ENCODE data around the gene TROAP. TPM values are rescaled to one million over a fixed set of nuclear protein-coding genes. Genes with fewer than 3 reads are reported as not detected.

The TROAP gene
- polyA plus RNA-seq (2013, experiment 1 of 2), result 82.7 TPM
- 77.4 TPM for polyA plus RNA-seq (2013, experiment 2 of 2)

- Histone ChIP-seq H3K4me2 (ENCODE audit: insufficient read depth, low read length, poor library complexity, severe bottlenecking) (peak within 1 kb of the TSS; percentile 70), H2BK5ac (ENCODE audit: low read length) (peak within 1 kb of the TSS; percentile 88), H2BK12ac (ENCODE audit: low read length) (no peak within 1 kb of the TSS), H3K4me3 (ENCODE audit: low read length in 2 of 2) (peak within 1 kb of the TSS; percentile 81 to 86), H4K8ac (ENCODE audit: low read depth, low read length) (peak within 1 kb of the TSS; percentile 82), H3K9me3 (replicated peaks in 1 of 2; ENCODE audit: control insufficient read depth in 2 of 2, insufficient read depth in 1 of 2, low read depth in 1 of 2, low read length in 2 of 2) (no peaks in the 10 kb centered on the region), H3K14ac (ENCODE audit: low read length) (peak within 1 kb of the TSS; percentile 82), H2BK120ac (ENCODE audit: low read depth, low read length) (no peak within 1 kb of the TSS), H3K18ac (ENCODE audit: low read length) (peak within 1 kb of the TSS; percentile 97), H3K27me3 (ENCODE audit: control insufficient read depth in 3 of 3, insufficient read depth in 3 of 3, low read depth in 1 of 3, low read length in 3 of 3) (peaks cover 0 to 7% (median 0%) of the 10 kb centered on the region in 3 experiments), H2AFZ (ENCODE audit: low read length) (peak within 1 kb of the TSS; percentile 91), H2AK5ac (ENCODE audit: low read depth, low read length) (peak within 1 kb of the TSS; percentile 40), H3K27ac (replicated peaks; ENCODE audit: low read length) (no peak within 1 kb of the TSS), H3K36me3 (replicated peaks in 1 of 2; ENCODE audit: control insufficient read depth in 2 of 2, insufficient read depth in 2 of 2, low read length in 2 of 2) (peaks cover 20 to 41% of the 10 kb centered on the region in 2 donors), H3K4ac (ENCODE audit: low read length) (no peak within 1 kb of the TSS), H3K4me1 (ENCODE audit: control insufficient read depth in 2 of 2, insufficient read depth in 1 of 2, low read depth in 1 of 2, low read length in 2 of 2) (peaks cover 9% of the 10 kb centered on the region in 2 donors), H2BK15ac (ENCODE audit: low read length) (no peak within 1 kb of the TSS), H3K9ac (ENCODE audit: low read depth, low read length, poor library complexity) (peak within 1 kb of the TSS; percentile 93), H4K91ac (ENCODE audit: low read depth, low read length, poor library complexity) (no peak within 1 kb of the TSS), H3K23ac (ENCODE audit: low read depth, low read length, poor library complexity) (peak within 1 kb of the TSS; percentile 96), H3K79me1 (ENCODE audit: low read depth, low read length) (peaks cover 10% of the 10 kb centered on the region)
- peak; percentile 98 for DNase-seq (ENCODE audit: low spot score)
- WGBS, 2 donors (ENCODE audit: extremely low coverage in 2 of 2, insufficient read length in 2 of 2, insufficient replicate concordance in 1 of 2), result no CpG with 5 or more reads among the region's 65 CpGs
These were observed at the start of gene TROAP for GRCh38 chr12:49322708-49323523. Gene TROAP (plus strand): TSS chr12:49323255. CDS start chr12:49323609, 354 bp downstream.

GRCh38 chr12:49273726-49274395 is 49.2 kb upstream of the TROAP start:
- H3K4me2 ChIP-seq (ENCODE audit: insufficient read depth, low read length, poor library complexity, severe bottlenecking), result no peak overlapping the region
- H4K8ac ChIP-seq (ENCODE audit: low read depth, low read length), result no peak overlapping the region
- H3K9me3 ChIP-seq (replicated peaks in 1 of 2; ENCODE audit: control insufficient read depth in 2 of 2, insufficient read depth in 1 of 2, low read depth in 1 of 2, low read length in 2 of 2), result no peaks in the 10 kb centered on the region
- no peak overlapping the region for H3K9ac ChIP-seq (ENCODE audit: low read depth, low read length, poor library complexity)
- H3K79me1 ChIP-seq (ENCODE audit: low read depth, low read length), result no peaks in the 10 kb centered on the region
- no peak overlapping the region for H2BK15ac ChIP-seq (ENCODE audit: low read length)
- no peak overlapping the region for H2BK5ac ChIP-seq (ENCODE audit: low read length)
- WGBS, 2 donors (ENCODE audit: extremely low coverage in 2 of 2, insufficient read length in 2 of 2, insufficient replicate concordance in 1 of 2), result no CpG with 5 or more reads among the region's 6 CpGs
- H3K4ac ChIP-seq (ENCODE audit: low read length), result no peak overlapping the region
- H3K4me1 ChIP-seq (ENCODE audit: control insufficient read depth in 2 of 2, insufficient read depth in 1 of 2, low read depth in 1 of 2, low read length in 2 of 2), result peaks cover 4 to 15% of the 10 kb centered on the region in 2 donors
- no peak for DNase-seq (ENCODE audit: low spot score)
- H3K36me3 ChIP-seq (replicated peaks in 1 of 2; ENCODE audit: control insufficient read depth in 2 of 2, insufficient read depth in 2 of 2, low read length in 2 of 2), result peaks cover 16 to 31% of the 10 kb centered on the region in 2 donors
- H3K27ac ChIP-seq (replicated peaks; ENCODE audit: low read length), result no peak overlapping the region
- H2AFZ ChIP-seq (ENCODE audit: low read length), result no peak overlapping the region
- H4K91ac ChIP-seq (ENCODE audit: low read depth, low read length, poor library complexity), result no peak overlapping the region
- H2BK120ac ChIP-seq (ENCODE audit: low read depth, low read length), result no peak overlapping the region
- H3K27me3 ChIP-seq (ENCODE audit: control insufficient read depth in 3 of 3, insufficient read depth in 3 of 3, low read depth in 1 of 3, low read length in 3 of 3), result peaks cover 0 to 11% (median 0%) of the 10 kb centered on the region in 3 experiments
- H2AK5ac ChIP-seq (ENCODE audit: low read depth, low read length), result no peak overlapping the region
- no peak overlapping the region for H3K18ac ChIP-seq (ENCODE audit: low read length)
- no peak overlapping the region for H3K4me3 ChIP-seq (ENCODE audit: low read length in 2 of 2)
- no peak overlapping the region for H2BK12ac ChIP-seq (ENCODE audit: low read length)
- H3K14ac ChIP-seq (ENCODE audit: low read length), result no peak overlapping the region
- H3K23ac ChIP-seq (ENCODE audit: low read depth, low read length, poor library complexity), result no peak overlapping the region

- peaks cover 15 to 28% of the 10 kb centered on the region in 2 donors for H3K36me3 ChIP-seq (replicated peaks in 1 of 2; ENCODE audit: control insufficient read depth in 2 of 2, insufficient read depth in 2 of 2, low read length in 2 of 2)
- H2AFZ ChIP-seq (ENCODE audit: low read length), result no peak overlapping the region
- H3K27me3 ChIP-seq (ENCODE audit: control insufficient read depth in 3 of 3, insufficient read depth in 3 of 3, low read depth in 1 of 3, low read length in 3 of 3), result peaks cover 0 to 11% (median 0%) of the 10 kb centered on the region in 3 experiments
- no CpG with 5 or more reads among the region's 7 CpGs for WGBS, 2 donors (ENCODE audit: extremely low coverage in 2 of 2, insufficient read length in 2 of 2, insufficient replicate concordance in 1 of 2)
- H3K27ac ChIP-seq (replicated peaks; ENCODE audit: low read length), result no peak overlapping the region
- no peak overlapping the region for H3K4ac ChIP-seq (ENCODE audit: low read length)
- H3K79me1 ChIP-seq (ENCODE audit: low read depth, low read length), result no peaks in the 10 kb centered on the region
- H4K8ac ChIP-seq (ENCODE audit: low read depth, low read length), result no peak overlapping the region
- no peak overlapping the region for H2AK5ac ChIP-seq (ENCODE audit: low read depth, low read length)
- no peak overlapping the region for H2BK5ac ChIP-seq (ENCODE audit: low read length)
- no peak overlapping the region for H4K91ac ChIP-seq (ENCODE audit: low read depth, low read length, poor library complexity)
- H2BK12ac ChIP-seq (ENCODE audit: low read length), result no peak overlapping the region
- no peak overlapping the region for H3K4me2 ChIP-seq (ENCODE audit: insufficient read depth, low read length, poor library complexity, severe bottlenecking)
- no peak overlapping the region for H2BK120ac ChIP-seq (ENCODE audit: low read depth, low read length)
- DNase-seq (ENCODE audit: low spot score), result no peak
- no peak overlapping the region for H3K18ac ChIP-seq (ENCODE audit: low read length)
- H3K4me3 ChIP-seq (ENCODE audit: low read length in 2 of 2), result no peak overlapping the region
- H3K14ac ChIP-seq (ENCODE audit: low read length), result no peak overlapping the region
- peaks cover under 1 to 14% of the 10 kb centered on the region in 2 donors for H3K4me1 ChIP-seq (ENCODE audit: control insufficient read depth in 2 of 2, insufficient read depth in 1 of 2, low read depth in 1 of 2, low read length in 2 of 2)
- H3K23ac ChIP-seq (ENCODE audit: low read depth, low read length, poor library complexity), result no peak overlapping the region
- H2BK15ac ChIP-seq (ENCODE audit: low read length), result no peak overlapping the region
- H3K9ac ChIP-seq (ENCODE audit: low read depth, low read length, poor library complexity), result no peak overlapping the region
- no peaks in the 10 kb centered on the region for H3K9me3 ChIP-seq (replicated peaks in 1 of 2; ENCODE audit: control insufficient read depth in 2 of 2, insufficient read depth in 1 of 2, low read depth in 1 of 2, low read length in 2 of 2)
These were observed 48.5 kb upstream of the TROAP start for GRCh38 chr12:49274396-49275069.

Data from neuronal stem cell (in vitro differentiated cells).